ENCODE data around the gene TRAF3. TPM values are rescaled to one million over a fixed set of nuclear protein-coding genes. Genes with fewer than 3 reads are reported as not detected.

The TRAF3 gene
- total and polyA plus RNA-seq, 2 donors = 9.2 to 14.6 TPM

DNA sequence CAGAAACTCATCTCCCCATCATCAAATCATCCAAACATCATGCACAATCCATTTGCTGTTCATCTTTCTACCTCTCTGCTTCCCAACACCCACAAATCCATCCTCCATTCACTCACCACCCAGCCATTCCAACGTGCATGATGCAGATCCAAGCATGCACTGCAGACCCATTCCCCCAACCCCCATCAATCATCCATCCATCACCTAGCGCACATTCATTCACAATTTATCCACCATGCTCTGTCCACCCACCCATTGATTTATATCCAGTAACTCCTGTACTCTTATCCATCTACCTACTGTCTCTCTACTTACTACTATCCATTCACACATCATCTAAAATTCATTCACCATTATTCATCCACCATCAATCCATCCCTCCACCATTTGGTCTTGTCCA is 141.2 kb downstream of the TRAF3 start:
- DNase-seq (ENCODE audit: low read depth in 6 of 9, low spot score in 9 of 9) = no peak
- Histone ChIP-seq H3K36me3 (ENCODE audit: control insufficient read depth in 2 of 2, insufficient read depth in 2 of 2, low read length in 1 of 2) (no peaks in the 10 kb centered on the region), H3K4me1 (ENCODE audit: control insufficient read depth in 2 of 2, insufficient read depth in 2 of 2, low read length in 2 of 2) (peaks cover 0 to 6% of the 10 kb centered on the region in 2 donors), H3K4me3 (ENCODE audit: low read length in 2 of 2) (no peak overlapping the region), H3K27ac (ENCODE audit: low read depth in 1 of 2, low read length in 1 of 2) (no peak overlapping the region), H3K27me3 (ENCODE audit: control insufficient read depth in 2 of 2, insufficient read depth in 1 of 2, low read length in 1 of 2) (peaks cover 22 to 30% of the 10 kb centered on the region in 2 donors), H3K9me3 (ENCODE audit: control insufficient read depth in 2 of 2, insufficient read depth in 1 of 2, low read length in 1 of 2) (peaks cover 0 to 3% of the 10 kb centered on the region in 2 donors)
- 61% methylated on average over 2 of the region's 2 CpGs for WGBS

- H3K9me3 ChIP-seq (ENCODE audit: control insufficient read depth in 2 of 2, insufficient read depth in 1 of 2, low read length in 1 of 2) = peaks cover 0 to 10% of the 10 kb centered on the region in 2 donors
- H3K4me3 ChIP-seq (ENCODE audit: low read length in 2 of 2) = no peak overlapping the region
- no peaks in the 10 kb centered on the region for H3K36me3 ChIP-seq (ENCODE audit: control insufficient read depth in 2 of 2, insufficient read depth in 2 of 2, low read length in 1 of 2)
- DNase-seq (ENCODE audit: low read depth in 6 of 9, low spot score in 9 of 9) = no peak
- no peak overlapping the region for H3K27ac ChIP-seq (ENCODE audit: low read depth in 1 of 2, low read length in 1 of 2)
- H3K27me3 ChIP-seq (ENCODE audit: control insufficient read depth in 2 of 2, insufficient read depth in 1 of 2, low read length in 1 of 2) = peaks cover 42 to 50% of the 10 kb centered on the region in 2 donors
- peaks cover 0 to 6% of the 10 kb centered on the region in 2 donors for H3K4me1 ChIP-seq (ENCODE audit: control insufficient read depth in 2 of 2, insufficient read depth in 2 of 2, low read length in 2 of 2)
- WGBS = 95% methylated on average over 5 of the region's 5 CpGs
Measured at GRCh38 chr14:102920273-102920997, 143.2 kb downstream of the TRAF3 start.

DNA sequence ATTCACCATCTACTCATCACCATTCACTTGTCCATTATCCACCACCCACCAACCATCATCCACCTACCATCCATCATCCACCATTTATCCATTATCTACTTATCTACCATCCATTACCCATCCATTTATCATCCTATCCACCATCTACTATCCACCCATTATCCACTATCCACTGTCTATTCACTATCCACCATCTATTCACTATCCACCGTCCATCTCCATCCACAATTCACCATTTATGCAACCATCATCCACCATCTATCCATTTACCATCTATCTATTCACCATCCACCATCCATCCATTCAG is 143.7 kb downstream of the TRAF3 start:
- H3K4me1 ChIP-seq (ENCODE audit: control insufficient read depth in 2 of 2, insufficient read depth in 2 of 2, low read length in 2 of 2) = peaks cover 0 to 6% of the 10 kb centered on the region in 2 donors
- H3K27ac ChIP-seq (ENCODE audit: low read depth in 1 of 2, low read length in 1 of 2) = no peak overlapping the region
- 98% methylated on average over 1 of the region's 1 CpG for WGBS
- DNase-seq (ENCODE audit: low read depth in 6 of 9, low spot score in 9 of 9) = no peak
- H3K36me3 ChIP-seq (ENCODE audit: control insufficient read depth in 2 of 2, insufficient read depth in 2 of 2, low read length in 1 of 2) = no peaks in the 10 kb centered on the region
- no peak overlapping the region for H3K4me3 ChIP-seq (ENCODE audit: low read length in 2 of 2)
- H3K9me3 ChIP-seq (ENCODE audit: control insufficient read depth in 2 of 2, insufficient read depth in 1 of 2, low read length in 1 of 2) = peaks cover 0 to 10% of the 10 kb centered on the region in 2 donors
- H3K27me3 ChIP-seq (ENCODE audit: control insufficient read depth in 2 of 2, insufficient read depth in 1 of 2, low read length in 1 of 2) = peaks cover 46 to 55% of the 10 kb centered on the region in 2 donors

DNA sequence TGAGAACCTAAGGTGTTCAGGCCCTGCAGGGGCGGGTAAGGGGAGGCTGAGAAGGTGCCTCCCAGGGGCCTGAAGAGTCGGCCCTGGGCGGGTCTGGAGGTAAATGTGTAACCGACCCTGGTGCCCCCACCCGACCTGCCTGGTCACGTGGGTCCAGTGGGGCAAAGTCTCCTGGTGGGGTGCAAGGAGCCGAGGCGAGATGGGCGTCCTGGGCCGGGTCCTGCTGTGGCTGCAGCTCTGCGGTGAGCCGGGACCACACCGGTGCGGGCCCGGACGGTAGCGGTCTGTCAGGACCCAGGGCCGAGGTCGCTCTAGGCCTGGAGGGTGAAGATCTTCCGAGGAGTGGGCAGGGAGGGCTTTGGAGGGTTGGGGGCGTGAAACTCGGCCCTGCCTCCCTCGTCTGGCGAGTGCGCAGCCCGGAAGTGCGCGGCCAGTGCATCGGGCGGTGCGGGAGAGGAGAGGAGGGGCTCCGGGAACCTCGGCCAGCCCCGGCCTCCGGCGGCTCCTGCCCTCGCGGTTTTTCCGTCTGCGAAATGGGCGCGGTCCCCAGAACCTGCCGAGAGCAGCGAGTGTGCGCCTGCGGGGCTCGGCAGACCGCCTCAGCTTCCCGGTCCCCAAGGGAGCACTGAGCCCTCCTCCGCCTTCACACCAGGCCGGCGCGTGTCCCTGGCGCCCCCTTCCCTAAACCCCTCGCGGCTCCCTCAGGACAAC is 145.4 kb downstream of the TRAF3 start, which contains the start of gene AMN:
AMN (plus strand) TSS at position 174 of the 711 bp plus-strand sequence; CDS start at position 200, 26 bp downstream.
- peaks cover 54 to 72% of the 10 kb centered on the region in 2 donors for H3K27me3 ChIP-seq (ENCODE audit: control insufficient read depth in 2 of 2, insufficient read depth in 1 of 2, low read length in 1 of 2)
- H3K9me3 ChIP-seq (ENCODE audit: control insufficient read depth in 2 of 2, insufficient read depth in 1 of 2, low read length in 1 of 2) = peaks cover 0 to 10% of the 10 kb centered on the region in 2 donors
- H3K4me1 ChIP-seq (ENCODE audit: control insufficient read depth in 2 of 2, insufficient read depth in 2 of 2, low read length in 2 of 2) = peaks cover 0 to 8% of the 10 kb centered on the region in 2 donors
- H3K27ac ChIP-seq (ENCODE audit: low read depth in 1 of 2, low read length in 1 of 2) = no peak within 1 kb of the TSS
- no peak for DNase-seq (ENCODE audit: low read depth in 6 of 9, low spot score in 9 of 9)
- no peak within 1 kb of the TSS for H3K4me3 ChIP-seq (ENCODE audit: low read length in 2 of 2)
- 13% methylated on average over 56 of the region's 56 CpGs for WGBS
- H3K36me3 ChIP-seq (ENCODE audit: control insufficient read depth in 2 of 2, insufficient read depth in 2 of 2, low read length in 1 of 2) = no peaks in the 10 kb centered on the region

- peaks cover 2 to 15% of the 10 kb centered on the region in 2 donors for H3K4me1 ChIP-seq (ENCODE audit: control insufficient read depth in 2 of 2, insufficient read depth in 2 of 2, low read length in 2 of 2)
- DNase-seq (ENCODE audit: low read depth in 6 of 9, low spot score in 9 of 9) = no peak
- WGBS = 12% methylated on average over 53 of the region's 53 CpGs
- H3K36me3 ChIP-seq (ENCODE audit: control insufficient read depth in 2 of 2, insufficient read depth in 2 of 2, low read length in 1 of 2) = no peaks in the 10 kb centered on the region
- no peak overlapping the region for H3K27ac ChIP-seq (ENCODE audit: low read depth in 1 of 2, low read length in 1 of 2)
- no peak overlapping the region for H3K4me3 ChIP-seq (ENCODE audit: low read length in 2 of 2)
- H3K27me3 ChIP-seq (ENCODE audit: control insufficient read depth in 2 of 2, insufficient read depth in 1 of 2, low read length in 1 of 2) = peaks cover 60 to 79% of the 10 kb centered on the region in 2 donors
- H3K9me3 ChIP-seq (ENCODE audit: control insufficient read depth in 2 of 2, insufficient read depth in 1 of 2, low read length in 1 of 2) = peaks cover 0 to 7% of the 10 kb centered on the region in 2 donors
Measured at GRCh38 chr14:102923201-102923924, 146.1 kb downstream of the TRAF3 start.

DNA sequence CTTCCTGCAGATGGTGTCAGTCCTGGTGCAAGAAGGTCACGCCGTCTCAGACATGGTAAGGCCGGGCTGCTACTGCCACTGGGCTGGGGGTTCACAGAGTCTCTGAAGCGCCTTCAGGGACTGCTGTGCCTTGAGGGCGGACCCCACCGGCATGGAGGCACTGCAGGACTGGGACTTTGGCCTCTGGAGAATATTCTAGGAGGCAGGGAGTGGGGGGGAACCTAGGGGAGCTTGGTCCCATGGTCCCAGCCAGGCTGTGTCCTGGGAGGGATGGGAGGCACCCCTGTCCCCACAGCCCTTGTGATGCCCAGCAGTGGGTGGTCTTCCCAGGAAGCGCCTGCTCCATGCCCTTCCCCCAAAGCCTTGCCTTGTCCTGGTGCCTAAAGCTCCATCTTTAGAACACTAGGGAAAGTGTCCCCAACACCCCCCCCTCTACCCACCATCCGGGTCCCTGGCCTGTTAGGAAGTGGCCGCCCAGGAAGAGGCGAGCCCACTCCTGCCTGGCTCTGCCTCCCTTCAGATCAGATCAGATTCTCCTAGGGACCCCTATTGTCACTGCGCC is 146.8 kb downstream of the TRAF3 start:
- Histone ChIP-seq H3K4me3 (ENCODE audit: low read length in 2 of 2) (no peak overlapping the region), H3K4me1 (ENCODE audit: control insufficient read depth in 2 of 2, insufficient read depth in 2 of 2, low read length in 2 of 2) (peaks cover 6 to 21% of the 10 kb centered on the region in 2 donors), H3K27me3 (ENCODE audit: control insufficient read depth in 2 of 2, insufficient read depth in 1 of 2, low read length in 1 of 2) (peaks cover 65 to 85% of the 10 kb centered on the region in 2 donors), H3K9me3 (ENCODE audit: control insufficient read depth in 2 of 2, insufficient read depth in 1 of 2, low read length in 1 of 2) (peaks cover 0 to 12% of the 10 kb centered on the region in 2 donors), H3K36me3 (ENCODE audit: control insufficient read depth in 2 of 2, insufficient read depth in 2 of 2, low read length in 1 of 2) (no peaks in the 10 kb centered on the region), H3K27ac (ENCODE audit: low read depth in 1 of 2, low read length in 1 of 2) (no peak overlapping the region)
- WGBS = 58% methylated on average over 11 of the region's 11 CpGs
- no peak for DNase-seq (ENCODE audit: low read depth in 6 of 9, low spot score in 9 of 9)

GRCh38 chr14:102924632-102925588 is 147.7 kb downstream of the TRAF3 start:
- Histone ChIP-seq H3K4me3 (ENCODE audit: low read length in 2 of 2) (no peak overlapping the region), H3K27ac (ENCODE audit: low read depth in 1 of 2, low read length in 1 of 2) (no peak overlapping the region), H3K4me1 (ENCODE audit: control insufficient read depth in 2 of 2, insufficient read depth in 2 of 2, low read length in 2 of 2) (peaks cover 12 to 27% of the 10 kb centered on the region in 2 donors), H3K36me3 (ENCODE audit: control insufficient read depth in 2 of 2, insufficient read depth in 2 of 2, low read length in 1 of 2) (no peaks in the 10 kb centered on the region), H3K27me3 (ENCODE audit: control insufficient read depth in 2 of 2, insufficient read depth in 1 of 2, low read length in 1 of 2) (peaks cover 74 to 95% of the 10 kb centered on the region in 2 donors), H3K9me3 (ENCODE audit: control insufficient read depth in 2 of 2, insufficient read depth in 1 of 2, low read length in 1 of 2) (peaks cover 0 to 12% of the 10 kb centered on the region in 2 donors)
- DNase-seq (ENCODE audit: low read depth in 6 of 9, low spot score in 9 of 9) = no peak
- 93% methylated on average over 25 of the region's 25 CpGs for WGBS

GRCh38 chr14:102925646-102926045 is 148.4 kb downstream of the TRAF3 start:
- no peak for DNase-seq (ENCODE audit: low read depth in 6 of 9, low spot score in 9 of 9)
- 89% methylated on average over 11 of the region's 11 CpGs for WGBS
- peaks cover 0 to 12% of the 10 kb centered on the region in 2 donors for H3K9me3 ChIP-seq (ENCODE audit: control insufficient read depth in 2 of 2, insufficient read depth in 1 of 2, low read length in 1 of 2)
- H3K4me1 ChIP-seq (ENCODE audit: control insufficient read depth in 2 of 2, insufficient read depth in 2 of 2, low read length in 2 of 2) = peaks cover 12 to 27% of the 10 kb centered on the region in 2 donors
- no peak overlapping the region for H3K4me3 ChIP-seq (ENCODE audit: low read length in 2 of 2)
- no peak overlapping the region for H3K27ac ChIP-seq (ENCODE audit: low read depth in 1 of 2, low read length in 1 of 2)
- peaks cover 80 to 99% of the 10 kb centered on the region in 2 donors for H3K27me3 ChIP-seq (ENCODE audit: control insufficient read depth in 2 of 2, insufficient read depth in 1 of 2, low read length in 1 of 2)
- no peaks in the 10 kb centered on the region for H3K36me3 ChIP-seq (ENCODE audit: control insufficient read depth in 2 of 2, insufficient read depth in 2 of 2, low read length in 1 of 2)
